ENCODE results near the gene NPNT. TPM values are rescaled to one million over a fixed set of nuclear protein-coding genes. Genes with fewer than 3 reads are reported as not detected.

NPNT gene
- total RNA-seq, 1 experiment from 2014 or later: 0.20 TPM

DNA sequence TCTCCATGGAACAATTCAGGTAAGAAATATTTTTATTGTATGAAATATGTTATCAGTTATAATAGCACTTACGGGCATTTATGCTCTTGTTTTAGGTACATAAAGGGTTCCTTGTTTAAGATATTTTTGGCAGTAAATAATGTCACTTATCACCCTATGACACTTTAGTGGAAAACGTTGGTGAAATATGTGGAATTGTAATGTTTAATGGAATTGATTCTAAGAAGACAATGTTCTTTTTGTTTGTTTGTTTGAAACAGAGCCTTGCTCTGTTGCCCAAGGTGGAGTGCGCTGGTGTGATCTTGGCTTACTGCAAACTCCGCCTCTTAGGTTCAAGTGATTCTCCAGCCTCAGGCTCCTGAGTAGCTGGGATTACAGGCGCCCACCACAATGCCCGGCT, 17.4 kb downstream of the NPNT start:
- TF ChIP-seq EZH2 (IDR thresholded peaks at IDR 0.05; ENCODE audit: low read depth) (no peak), CTCF (conservative IDR thresholded peaks at IDR 0.05) (no peak)
- no peaks in the 10 kb centered on the region for H3K9me2 ChIP-seq (ENCODE audit: insufficient read depth)
- H3K4me2 ChIP-seq: no peak overlapping the region
- H3K4me1 ChIP-seq (replicated peaks; ENCODE audit: insufficient read depth): peaks cover 4% of the 10 kb centered on the region; the same call in 1 of the 2 replicates
- POLR2A ChIA-PET (ENCODE audit: unreplicated experiment): no interaction called here
- no peaks in the 10 kb centered on the region for H3K9me3 ChIP-seq (ENCODE audit: insufficient read depth, low read depth)
- H3K4me3 ChIP-seq: no peak overlapping the region
- H3F3A ChIP-seq (ENCODE audit: insufficient read depth, low read depth): peaks cover 4% of the 10 kb centered on the region; the same call in 1 of the 2 replicates
- H3K27ac ChIP-seq: no peak overlapping the region
- intact Hi-C loops (cut with micrococcal nuclease; ENCODE audit: unreplicated experiment): no loop called here
- no peaks in the 10 kb centered on the region for H3K36me3 ChIP-seq (ENCODE audit: low read depth)
- CTCF ChIA-PET: no interaction called here
- no peaks in the 10 kb centered on the region for H3K27me3 ChIP-seq (ENCODE audit: insufficient read depth, low read depth)
- no peaks in the 10 kb centered on the region for H3K79me2 ChIP-seq (ENCODE audit: low read depth)
- H4K20me1 ChIP-seq (ENCODE audit: insufficient read depth): no peaks in the 10 kb centered on the region
- BruUV-seq (replicated peaks): no TSS peak
- DNase-seq: no peak
- H2AFZ ChIP-seq: no peak overlapping the region

DNA sequence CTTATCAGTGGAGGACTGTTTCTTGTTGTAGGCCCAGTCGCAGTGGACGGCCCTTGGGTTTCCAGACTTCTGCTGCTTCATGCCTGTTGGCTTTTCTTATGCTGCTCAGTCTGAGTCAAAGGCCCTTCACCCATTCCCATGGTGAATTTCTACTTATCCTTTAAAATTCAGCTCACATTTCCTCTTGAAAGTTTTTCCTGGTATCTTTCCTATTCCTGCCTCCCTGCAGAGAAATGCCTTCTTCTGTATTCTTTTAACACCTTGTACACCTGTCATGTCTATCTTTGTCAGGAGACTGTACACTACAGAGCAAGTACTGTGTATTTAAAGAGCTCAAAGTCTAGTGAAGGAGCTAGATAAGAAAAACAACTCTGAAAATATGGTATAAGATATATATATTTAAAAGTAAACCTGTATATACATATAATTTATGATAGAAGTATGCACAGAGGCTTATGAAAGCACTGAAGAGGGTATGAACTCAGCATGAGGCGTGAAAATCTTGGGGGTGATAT, 22.0 kb downstream of the NPNT start:
- H4K20me1 ChIP-seq (ENCODE audit: insufficient read depth): no peaks in the 10 kb centered on the region
- TF ChIP-seq CTCF (conservative IDR thresholded peaks at IDR 0.05): no peak
- TF ChIP-seq EZH2 (IDR thresholded peaks at IDR 0.05; ENCODE audit: low read depth): no peak
- H3K36me3 ChIP-seq (ENCODE audit: low read depth): no peaks in the 10 kb centered on the region
- no peaks in the 10 kb centered on the region for H3K9me3 ChIP-seq (ENCODE audit: insufficient read depth, low read depth)
- no peak overlapping the region for H2AFZ ChIP-seq
- H3K27me3 ChIP-seq (ENCODE audit: insufficient read depth, low read depth): no peaks in the 10 kb centered on the region
- ChIA-PET POLR2A (ENCODE audit: unreplicated experiment) (no interaction called here), CTCF (no interaction called here)
- H3K79me2 ChIP-seq (ENCODE audit: low read depth): no peaks in the 10 kb centered on the region
- H3K4me3 ChIP-seq: no peak overlapping the region
- H3K9me2 ChIP-seq (ENCODE audit: insufficient read depth): no peaks in the 10 kb centered on the region
- no peak overlapping the region for H3K4me2 ChIP-seq
- no peak overlapping the region for H3K27ac ChIP-seq
- H3K4me1 ChIP-seq (replicated peaks; ENCODE audit: insufficient read depth): no peaks in the 10 kb centered on the region
- DNase-seq: no peak
- BruUV-seq (replicated peaks): no TSS peak
- intact Hi-C loops (cut with micrococcal nuclease; ENCODE audit: unreplicated experiment): no loop called here
- H3F3A ChIP-seq (ENCODE audit: insufficient read depth, low read depth): no peaks in the 10 kb centered on the region

- H3K36me3 ChIP-seq (ENCODE audit: low read depth): no peaks in the 10 kb centered on the region
- TF ChIP-seq CTCF (conservative IDR thresholded peaks at IDR 0.05) (no peak), EZH2 (IDR thresholded peaks at IDR 0.05; ENCODE audit: low read depth) (no peak)
- no peaks in the 10 kb centered on the region for H3K9me3 ChIP-seq (ENCODE audit: insufficient read depth, low read depth)
- intact Hi-C loops (cut with micrococcal nuclease; ENCODE audit: unreplicated experiment): no loop called here
- H3K27me3 ChIP-seq (ENCODE audit: insufficient read depth, low read depth): no peaks in the 10 kb centered on the region
- BruUV-seq (replicated peaks): no TSS peak
- CTCF ChIA-PET: no interaction called here
- H3K4me3 ChIP-seq: no peak overlapping the region
- H2AFZ ChIP-seq: no peak overlapping the region
- H3K4me1 ChIP-seq (replicated peaks; ENCODE audit: insufficient read depth): no peaks in the 10 kb centered on the region
- H3K27ac ChIP-seq: no peak overlapping the region
- no peaks in the 10 kb centered on the region for H3F3A ChIP-seq (ENCODE audit: insufficient read depth, low read depth)
- H4K20me1 ChIP-seq (ENCODE audit: insufficient read depth): no peaks in the 10 kb centered on the region
- H3K4me2 ChIP-seq: no peak overlapping the region
- POLR2A ChIA-PET (ENCODE audit: unreplicated experiment): no interaction called here
- no peaks in the 10 kb centered on the region for H3K9me2 ChIP-seq (ENCODE audit: insufficient read depth)
- no peak for DNase-seq
- H3K79me2 ChIP-seq (ENCODE audit: low read depth): no peaks in the 10 kb centered on the region
Observed at GRCh38 chr4:105921301-105921700, 26.0 kb downstream of the NPNT start.
